ENCODE results near the gene VEPH1.

The VEPH1 gene

GRCh38 chr3:157459706-157460105 is 43.5 kb downstream of the VEPH1 start:
- no peak overlapping the region for H3K9ac ChIP-seq (ENCODE audit: low read length)
- no peaks in the 10 kb centered on the region for H3F3A ChIP-seq (ENCODE audit: insufficient read depth)
- no peaks in the 10 kb centered on the region for H3K36me3 ChIP-seq (ENCODE audit: low read length)
- no peaks in the 10 kb centered on the region for H4K20me1 ChIP-seq (ENCODE audit: low read depth, low read length)
- H2AFZ ChIP-seq (ENCODE audit: low read depth, low read length, severe bottlenecking): no peak overlapping the region
- no peaks in the 10 kb centered on the region for H3K27me3 ChIP-seq (ENCODE audit: low read length)
- TF ChIP-seq EZH2phosphoT487 (conservative IDR thresholded peaks at IDR 0.05; ENCODE audit: low read length) (no peak), CTCF (IDR thresholded peaks at IDR 0.05; ENCODE audit: insufficient read depth, low read length, poor library complexity, severe bottlenecking) (no peak)
- H3K27ac ChIP-seq (ENCODE audit: low read depth, low read length): no peak overlapping the region
- no peak overlapping the region for H3K4me3 ChIP-seq (ENCODE audit: insufficient read depth, low read length, poor library complexity, severe bottlenecking)
- no peak overlapping the region for H3K4me2 ChIP-seq (ENCODE audit: low read depth, low read length, poor library complexity, severe bottlenecking)
- H3K79me2 ChIP-seq (ENCODE audit: insufficient read depth, low read length): no peaks in the 10 kb centered on the region
- no peaks in the 10 kb centered on the region for H3K9me2 ChIP-seq (replicated peaks; ENCODE audit: insufficient read depth, low read length)
- no peaks in the 10 kb centered on the region for H3K9me3 ChIP-seq (ENCODE audit: insufficient read depth, low read length)

GRCh38 chr3:157453824-157454223 is 49.4 kb downstream of the VEPH1 start:
- Histone ChIP-seq H3K27me3 (ENCODE audit: low read length) (no peaks in the 10 kb centered on the region), H3K9me2 (replicated peaks; ENCODE audit: insufficient read depth, low read length) (no peaks in the 10 kb centered on the region), H2AFZ (ENCODE audit: low read depth, low read length, severe bottlenecking) (no peak overlapping the region), H3K9me3 (ENCODE audit: insufficient read depth, low read length) (no peaks in the 10 kb centered on the region), H3K4me3 (ENCODE audit: insufficient read depth, low read length, poor library complexity, severe bottlenecking) (no peak overlapping the region), H3K27ac (ENCODE audit: low read depth, low read length) (no peak overlapping the region), H4K20me1 (ENCODE audit: low read depth, low read length) (no peaks in the 10 kb centered on the region), H3K4me2 (ENCODE audit: low read depth, low read length, poor library complexity, severe bottlenecking) (no peak overlapping the region), H3F3A (ENCODE audit: insufficient read depth) (no peaks in the 10 kb centered on the region), H3K9ac (ENCODE audit: low read length) (no peak overlapping the region), H3K79me2 (ENCODE audit: insufficient read depth, low read length) (no peaks in the 10 kb centered on the region), H3K36me3 (ENCODE audit: low read length) (no peaks in the 10 kb centered on the region)
- TF ChIP-seq CTCF (IDR thresholded peaks at IDR 0.05; ENCODE audit: insufficient read depth, low read length, poor library complexity, severe bottlenecking) (no peak), EZH2phosphoT487 (conservative IDR thresholded peaks at IDR 0.05; ENCODE audit: low read length) (no peak)

- Histone ChIP-seq H3K9ac (ENCODE audit: low read length) (no peak overlapping the region), H3K9me3 (ENCODE audit: insufficient read depth, low read length) (no peaks in the 10 kb centered on the region), H4K20me1 (ENCODE audit: low read depth, low read length) (no peaks in the 10 kb centered on the region), H3K27me3 (ENCODE audit: low read length) (no peaks in the 10 kb centered on the region), H3K27ac (ENCODE audit: low read depth, low read length) (no peak overlapping the region), H3F3A (ENCODE audit: insufficient read depth) (no peaks in the 10 kb centered on the region), H3K4me3 (ENCODE audit: insufficient read depth, low read length, poor library complexity, severe bottlenecking) (no peak overlapping the region), H3K79me2 (ENCODE audit: insufficient read depth, low read length) (no peaks in the 10 kb centered on the region), H3K9me2 (replicated peaks; ENCODE audit: insufficient read depth, low read length) (no peaks in the 10 kb centered on the region), H3K36me3 (ENCODE audit: low read length) (no peaks in the 10 kb centered on the region), H3K4me2 (ENCODE audit: low read depth, low read length, poor library complexity, severe bottlenecking) (no peak overlapping the region), H2AFZ (ENCODE audit: low read depth, low read length, severe bottlenecking) (no peak overlapping the region)
- TF ChIP-seq EZH2phosphoT487 (conservative IDR thresholded peaks at IDR 0.05; ENCODE audit: low read length) (no peak), CTCF (IDR thresholded peaks at IDR 0.05; ENCODE audit: insufficient read depth, low read length, poor library complexity, severe bottlenecking) (no peak)
Measured at GRCh38 chr3:157452097-157452496, 51.1 kb downstream of the VEPH1 start.

Data from SU-DHL-6 (cell line).